ENCODE data around the gene NRAP.

NRAP gene

DNA sequence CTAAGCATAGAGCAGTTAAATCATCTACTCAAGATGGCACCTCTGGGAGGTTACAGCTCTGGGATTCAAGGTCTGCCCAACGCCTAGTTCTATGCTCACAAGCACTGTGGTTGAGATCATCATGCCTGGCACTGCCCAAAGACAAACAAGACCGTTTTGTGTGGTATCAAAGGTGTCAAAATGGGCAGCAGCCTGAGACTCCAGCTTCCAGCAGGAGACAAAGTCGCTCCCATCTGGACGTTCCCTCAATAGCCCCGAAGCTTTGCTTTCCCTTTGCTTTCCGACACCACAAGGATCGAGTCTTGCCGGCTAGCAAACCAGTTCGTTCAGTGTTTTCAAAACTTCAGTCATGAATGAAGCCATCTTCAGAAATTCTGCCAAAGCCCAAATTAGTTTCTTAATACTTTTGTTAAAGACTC, 105.9 kb downstream of the NRAP start:
- no peak for DNase-seq

- DNase-seq: no peak
Measured at GRCh38 chr10:113557424-113557862, 106.4 kb downstream of the NRAP start.

DNA sequence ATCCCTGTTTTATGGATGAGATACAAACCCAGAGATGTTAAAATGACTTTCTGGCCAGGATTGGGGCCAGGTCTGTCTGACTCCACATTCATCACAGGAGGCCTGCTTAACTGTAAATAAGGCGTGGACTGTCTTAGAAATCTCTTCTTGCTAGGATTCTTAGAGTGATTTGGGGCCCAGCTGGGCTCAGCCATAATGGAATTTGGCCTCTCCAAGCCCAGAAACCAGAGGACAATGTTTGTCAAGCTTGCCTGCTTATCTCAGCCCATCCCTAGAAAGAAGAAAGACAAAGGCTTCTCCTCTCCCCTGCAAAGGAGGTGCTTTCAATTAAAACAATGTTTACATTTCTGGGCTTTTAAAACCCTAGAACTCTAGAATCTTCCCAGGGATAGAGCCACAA, 108.1 kb downstream of the NRAP start:
- no peak for DNase-seq

- no peak for DNase-seq
Measured at GRCh38 chr10:113555245-113555644, 108.6 kb downstream of the NRAP start.

DNA sequence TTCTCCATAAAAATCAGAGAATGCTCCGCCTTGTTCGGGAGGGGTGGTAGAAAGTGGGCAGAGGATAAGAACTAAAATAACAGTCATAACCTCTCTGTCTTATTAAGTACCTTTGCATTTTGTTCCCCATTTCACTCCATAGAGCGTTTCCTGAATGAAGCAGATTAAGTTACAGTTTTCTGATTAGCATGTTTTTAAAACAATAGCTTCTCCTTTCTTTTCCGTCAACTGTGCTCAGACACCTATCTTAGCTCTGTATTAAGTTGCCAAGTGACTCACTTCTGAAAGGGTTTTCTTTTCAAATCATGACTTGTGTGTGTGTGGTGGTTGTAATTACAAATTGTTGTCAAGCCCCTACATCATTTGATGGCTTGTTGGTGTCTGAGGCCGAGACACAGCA, 109.6 kb downstream of the NRAP start:
- DNase-seq: no peak

- no peak for DNase-seq
Measured at GRCh38 chr10:113553149-113553548, 110.7 kb downstream of the NRAP start.

DNA sequence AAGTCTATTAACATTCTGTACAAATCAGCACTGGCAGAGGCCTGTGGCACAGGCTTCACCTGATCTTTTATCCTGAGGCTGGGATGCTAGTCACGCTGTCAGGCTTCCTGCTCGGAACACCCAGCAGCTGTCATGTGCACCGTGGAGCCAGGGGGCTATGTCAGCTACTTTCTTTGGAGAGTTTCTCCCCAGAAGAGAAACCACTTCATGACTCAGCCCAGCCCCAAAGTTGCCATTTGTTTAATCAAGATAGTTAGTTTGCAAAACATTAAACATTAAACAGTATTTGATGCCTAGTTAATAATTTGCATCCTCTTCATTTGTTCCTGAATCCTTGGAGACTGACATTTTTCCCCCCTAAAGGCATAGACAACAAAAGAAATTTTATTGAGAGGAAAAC, 111.1 kb downstream of the NRAP start, which contains the start of gene HABP2:
Gene HABP2, plus strand, starts transcription at position 353 of the 400 bp plus-strand sequence. CDS start 69 bp downstream, outside the sequence.
- no peak for DNase-seq

DNA sequence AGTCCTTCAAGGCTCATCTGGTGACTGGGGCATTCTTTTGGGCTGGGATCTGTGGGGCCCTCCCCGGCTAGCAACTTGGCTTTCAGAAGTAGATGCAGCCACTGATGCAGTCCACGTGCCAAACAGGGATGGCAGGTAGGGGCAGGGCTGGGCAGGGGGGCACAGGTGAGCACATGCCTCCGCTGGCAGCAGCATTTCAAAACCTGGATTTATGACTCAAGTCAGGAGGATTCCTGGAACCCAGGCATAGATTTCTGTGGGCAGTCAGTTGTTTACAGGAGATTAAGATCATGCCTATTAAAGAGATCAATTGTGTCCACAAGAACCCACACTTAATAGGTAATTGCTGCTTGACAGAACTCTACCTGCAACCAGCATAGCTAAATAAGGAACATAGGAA, 111.8 kb downstream of the NRAP start:
- no peak for DNase-seq

GRCh38 chr10:113550365-113550764, 113.5 kb downstream of the NRAP start:
- peak; percentile 38 for DNase-seq

GRCh38 chr10:113549856-113550255, 114.0 kb downstream of the NRAP start:
- DNase-seq: no peak

DNA sequence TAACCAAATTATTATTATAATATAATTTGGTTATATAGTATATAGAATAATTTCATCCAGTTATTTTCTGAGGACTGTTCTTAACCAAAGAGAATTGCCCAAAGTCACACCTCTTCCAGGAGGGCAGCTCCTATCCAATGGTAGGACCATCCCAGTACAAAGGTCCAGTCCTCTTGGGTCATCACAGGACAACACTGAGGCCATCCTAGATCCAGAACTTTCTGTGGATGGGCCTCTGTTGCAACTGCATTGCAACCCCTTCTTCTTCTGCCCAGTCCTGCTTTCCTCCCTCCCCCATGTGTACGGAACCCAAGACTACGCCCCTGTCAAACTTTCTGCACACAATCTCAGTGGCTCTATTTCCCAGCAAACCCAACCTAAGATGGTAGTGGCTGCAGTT, 116.4 kb downstream of the NRAP start:
- DNase-seq: no peak

DNA sequence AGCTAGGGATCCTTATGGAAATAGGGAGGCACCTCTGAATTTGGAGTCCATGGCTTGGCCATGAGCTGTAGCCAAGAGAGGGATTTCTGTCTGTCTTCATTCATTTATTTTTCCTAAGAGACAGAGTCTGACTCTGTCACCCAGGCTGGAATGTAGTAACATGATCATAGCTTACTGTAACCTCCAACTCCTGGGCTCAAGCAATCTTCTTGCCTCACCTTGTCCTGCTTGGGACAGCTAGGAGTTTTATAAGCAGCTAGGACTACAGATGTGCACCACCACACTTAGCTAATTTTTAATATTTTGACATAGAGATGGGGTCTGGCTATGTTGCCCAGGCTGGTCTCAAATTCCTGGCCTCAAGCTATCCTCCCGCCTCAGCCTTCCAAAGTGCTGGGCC, 119.4 kb downstream of the NRAP start:
- no peak for DNase-seq

DNA sequence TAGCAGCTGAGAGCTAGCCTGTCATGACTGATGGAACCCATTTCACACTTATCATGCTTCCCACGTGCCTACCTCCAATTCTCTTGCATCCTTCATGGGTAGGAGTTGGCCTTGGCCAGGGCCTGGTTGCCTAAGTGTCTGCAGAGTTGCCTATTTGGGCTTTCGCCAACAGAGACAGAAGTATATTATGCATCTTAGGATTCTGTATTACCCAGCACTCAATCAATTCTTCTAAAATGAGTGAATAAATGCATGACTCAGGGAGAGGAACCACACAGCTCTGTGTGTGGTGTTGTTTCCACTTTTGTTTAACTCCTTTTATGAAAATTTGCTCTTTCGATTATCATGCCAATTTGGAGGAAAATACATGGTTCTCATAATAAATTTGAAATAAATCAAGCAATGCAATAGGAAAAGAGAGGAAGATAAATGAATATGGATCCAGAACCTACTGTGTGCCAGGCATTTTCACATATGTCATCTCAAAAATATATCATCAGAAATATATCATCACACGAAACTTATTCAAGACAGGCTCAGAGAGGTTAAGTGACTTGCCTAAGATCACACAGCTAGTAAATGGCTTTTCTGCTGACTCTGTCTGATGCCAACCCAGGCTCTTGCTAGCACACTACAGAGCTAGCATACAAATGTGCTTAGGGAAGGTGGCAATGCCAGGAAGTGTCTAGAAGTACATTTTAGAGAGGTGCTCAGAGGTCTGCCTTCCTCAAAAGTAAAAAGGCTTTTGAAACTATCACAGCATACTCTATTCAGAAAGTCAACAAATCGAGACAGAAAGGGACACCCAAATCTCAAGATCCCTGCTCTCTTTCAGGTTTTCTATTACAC, 120.5 kb downstream of the NRAP start:
- DNase-seq: no peak

GRCh38 chr10:113541549-113541927, 122.3 kb downstream of the NRAP start:
- DNase-seq: no peak

DNA sequence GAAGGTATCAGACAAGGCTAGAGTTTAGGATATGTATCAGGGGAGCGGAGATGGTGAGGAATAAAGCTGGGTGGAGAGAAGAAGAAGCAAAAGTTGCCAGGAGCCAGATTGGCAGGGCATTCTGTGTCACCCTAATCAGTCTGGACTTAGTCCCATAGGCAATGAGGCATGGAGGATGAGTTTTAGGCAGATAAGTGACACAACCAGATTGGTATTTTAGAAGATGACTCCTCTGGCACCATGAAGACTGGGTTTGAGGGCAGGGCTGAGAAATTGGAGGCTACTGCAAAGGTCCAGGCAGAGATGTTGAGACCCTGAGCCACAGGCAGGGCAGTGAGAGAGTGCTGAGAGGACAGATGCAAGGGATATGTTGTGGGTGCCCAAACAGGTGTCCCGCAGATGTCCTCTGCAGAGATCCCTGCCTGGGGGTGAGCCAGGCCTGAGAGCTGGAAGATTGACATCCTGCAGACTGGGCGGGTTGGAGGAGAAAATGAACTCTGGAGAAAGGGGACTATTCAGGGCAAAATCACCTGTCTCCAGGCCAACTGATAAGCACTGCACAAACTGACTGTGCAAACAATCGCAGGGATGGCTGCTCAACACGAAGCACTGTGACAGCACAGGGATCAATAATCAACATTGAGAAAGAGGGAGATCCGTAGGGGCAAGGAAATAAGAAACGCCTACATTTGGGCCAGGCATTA, 122.8 kb downstream of the NRAP start:
- DNase-seq: no peak

- no peak for DNase-seq
Measured at GRCh38 chr10:113539789-113540188, 124.1 kb downstream of the NRAP start.

All from NCI-H69 (cell line).